ENCODE measurements around the gene LIN37.

LIN37 gene

DNA sequence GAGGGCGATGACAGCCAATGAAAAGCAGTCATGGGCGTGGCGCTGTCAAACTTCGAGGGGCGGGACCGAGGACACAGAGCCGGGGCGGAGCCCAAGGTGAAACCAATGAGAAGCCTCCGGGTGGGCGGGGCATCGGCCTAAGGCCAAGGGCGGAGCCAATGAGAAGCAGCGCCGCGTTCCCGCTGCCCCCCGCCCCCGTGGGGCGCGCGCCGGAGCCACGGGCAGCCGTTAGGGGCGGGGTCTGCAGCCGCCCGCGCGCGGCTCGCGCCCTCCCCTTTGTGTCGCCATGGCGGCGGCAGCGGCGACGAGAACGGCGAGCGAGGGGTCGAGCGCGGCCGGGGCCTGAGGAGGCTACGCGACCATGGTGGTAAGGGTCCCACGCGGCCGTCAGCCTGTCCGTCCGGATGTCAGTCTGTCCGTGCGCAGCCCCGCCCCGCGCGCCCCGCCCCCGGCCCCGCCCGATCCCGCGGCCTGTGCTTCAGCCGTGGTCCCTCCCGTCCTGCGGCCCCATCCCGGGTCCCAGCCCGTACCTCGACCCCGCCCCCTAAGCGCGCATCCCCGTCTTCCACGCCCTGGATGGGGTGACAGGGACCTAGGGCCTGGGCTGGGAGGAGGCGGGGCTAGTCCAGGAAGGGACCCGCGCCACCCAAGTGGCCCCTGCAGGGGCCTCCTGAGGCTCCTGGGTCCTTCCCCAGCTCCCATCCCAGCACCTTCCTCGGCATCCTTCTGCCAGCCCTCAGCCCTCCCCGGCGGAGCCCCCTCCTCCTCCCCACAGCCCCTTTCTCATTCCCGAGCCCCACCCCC is 27.1 kb downstream of the LIN37 start, which contains the start of gene ARHGAP33:
TSS of gene ARHGAP33 (plus strand) at position 267 of the 804 bp plus-strand sequence. CDS start at position 362, 95 bp downstream.
- peak; percentile 100 for DNase-seq

DNA sequence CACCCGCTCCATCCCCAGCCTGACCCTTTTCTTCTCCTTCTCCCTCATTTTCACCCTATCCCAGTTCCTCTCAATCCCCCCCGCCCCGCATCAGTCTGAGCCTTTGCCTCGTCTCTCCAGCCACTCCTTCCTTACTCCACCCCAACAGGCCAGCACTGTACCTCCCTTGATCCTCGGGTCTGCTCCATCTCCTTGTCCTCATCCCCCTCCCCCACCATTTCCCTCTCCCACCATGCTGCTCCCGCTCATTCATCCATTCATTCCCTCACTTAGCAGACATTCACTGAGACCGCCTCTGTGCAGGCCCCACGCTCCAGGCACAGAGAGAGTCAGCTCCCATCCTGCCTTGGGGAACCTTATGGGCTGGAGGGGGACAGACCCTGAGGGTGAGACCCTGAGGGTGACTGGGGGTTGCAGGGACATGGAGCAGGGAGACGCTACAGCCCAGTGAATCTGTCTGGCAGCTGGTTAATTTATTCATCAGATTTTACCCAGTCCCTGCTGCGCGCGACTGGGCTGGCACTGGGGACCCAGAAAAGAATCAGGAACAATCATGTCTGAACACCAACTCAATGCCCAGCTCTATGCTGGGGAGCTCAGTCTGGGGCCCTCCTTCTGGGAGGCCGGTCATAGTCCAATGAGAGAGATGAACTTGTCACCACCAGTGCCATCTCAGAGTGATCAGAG is 27.9 kb downstream of the LIN37 start:
- peak; percentile 72 for DNase-seq

DNA sequence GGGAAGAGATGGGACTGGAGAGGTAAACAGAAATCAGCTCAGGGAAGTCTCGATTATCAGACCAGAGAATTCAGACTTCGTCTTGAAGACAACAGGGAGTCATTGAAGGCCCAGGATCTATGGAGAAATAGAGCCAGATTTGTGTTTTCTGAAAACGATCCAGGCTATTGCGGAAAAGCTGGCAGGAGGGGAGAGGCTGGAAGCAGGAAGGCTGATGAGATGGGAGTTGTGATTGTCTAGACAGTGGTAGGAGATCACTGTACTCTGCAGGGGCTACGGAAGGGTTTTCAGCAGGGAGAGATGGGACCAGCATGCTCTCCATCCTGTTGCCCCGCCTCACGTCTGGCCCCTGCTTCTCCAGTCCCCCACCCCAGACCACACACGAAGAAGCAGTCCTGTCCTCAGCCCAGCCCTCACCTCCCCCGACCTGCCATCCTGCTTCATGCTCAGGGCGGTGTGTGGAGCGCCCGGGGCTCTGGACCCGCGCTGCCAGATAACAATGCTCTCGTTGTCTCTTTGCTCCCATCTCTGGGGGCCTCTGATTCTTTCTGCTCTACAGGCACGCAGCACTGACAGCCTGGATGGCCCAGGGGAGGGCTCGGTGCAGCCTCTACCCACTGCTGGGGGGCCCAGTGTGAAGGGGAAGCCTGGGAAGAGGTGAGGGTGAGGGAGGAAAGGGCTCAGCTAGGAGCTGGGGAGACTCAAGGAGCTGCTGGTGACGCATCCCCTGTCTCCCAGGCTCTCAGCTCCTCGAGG is 28.9 kb downstream of the LIN37 start:
- peak; percentile 85 for DNase-seq

DNA sequence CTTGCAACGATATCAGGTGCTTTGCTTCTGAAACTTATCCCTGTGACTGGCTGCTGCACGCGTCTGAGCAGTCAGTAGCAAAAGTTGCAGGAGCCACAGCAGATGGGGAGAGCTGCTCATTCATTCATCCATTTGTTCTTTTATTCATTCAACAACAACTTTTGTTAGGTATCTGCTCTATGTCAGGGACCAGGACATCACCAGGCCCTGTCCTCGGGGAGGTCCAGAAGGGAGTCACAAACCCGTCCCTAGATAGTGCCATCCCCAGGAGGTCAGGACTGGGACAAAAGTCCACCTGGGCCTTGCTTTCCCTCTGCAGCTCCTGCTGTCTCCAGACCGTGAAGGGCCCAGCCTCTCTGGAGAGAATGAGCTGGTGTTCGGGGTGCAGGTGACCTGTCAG is 29.6 kb downstream of the LIN37 start:
- no peak for DNase-seq

DNA sequence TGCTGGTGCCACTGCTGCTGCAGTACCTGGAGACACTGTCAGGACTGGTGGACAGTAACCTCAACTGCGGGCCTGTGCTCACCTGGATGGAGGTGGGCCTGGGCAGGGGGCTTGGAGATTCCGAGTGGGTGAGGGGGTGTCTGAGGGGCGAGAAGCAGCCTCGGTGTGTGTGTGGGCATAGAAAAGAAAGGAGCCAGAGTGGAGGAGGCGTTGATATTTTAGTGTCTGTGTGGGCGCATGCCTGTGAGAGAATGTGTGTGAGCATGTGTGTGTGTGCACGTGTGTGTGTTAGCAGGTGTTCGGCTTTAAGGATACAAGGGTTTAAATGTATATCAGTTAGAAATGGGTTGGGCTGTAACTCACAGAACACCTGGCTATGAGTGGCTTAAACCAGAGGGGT is 30.7 kb downstream of the LIN37 start:
- DNase-seq: no peak

DNA sequence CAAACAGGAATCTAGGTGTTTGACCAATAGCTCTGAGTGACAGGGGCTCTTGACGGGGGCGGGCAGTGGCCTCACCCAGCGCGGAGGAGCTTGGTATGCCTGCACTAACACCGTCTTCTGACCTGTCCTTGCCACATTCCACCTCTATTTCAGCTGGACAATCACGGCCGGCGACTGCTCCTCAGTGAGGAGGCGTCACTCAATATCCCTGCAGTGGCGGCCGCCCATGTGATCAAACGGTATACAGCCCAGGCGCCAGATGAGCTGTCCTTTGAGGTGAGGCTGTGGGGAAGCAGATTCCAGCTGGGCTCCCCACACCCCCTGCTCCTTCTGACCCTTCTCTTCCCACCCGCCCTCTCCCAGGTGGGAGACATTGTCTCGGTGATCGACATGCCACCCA is 31.7 kb downstream of the LIN37 start:
- no peak for DNase-seq

DNA sequence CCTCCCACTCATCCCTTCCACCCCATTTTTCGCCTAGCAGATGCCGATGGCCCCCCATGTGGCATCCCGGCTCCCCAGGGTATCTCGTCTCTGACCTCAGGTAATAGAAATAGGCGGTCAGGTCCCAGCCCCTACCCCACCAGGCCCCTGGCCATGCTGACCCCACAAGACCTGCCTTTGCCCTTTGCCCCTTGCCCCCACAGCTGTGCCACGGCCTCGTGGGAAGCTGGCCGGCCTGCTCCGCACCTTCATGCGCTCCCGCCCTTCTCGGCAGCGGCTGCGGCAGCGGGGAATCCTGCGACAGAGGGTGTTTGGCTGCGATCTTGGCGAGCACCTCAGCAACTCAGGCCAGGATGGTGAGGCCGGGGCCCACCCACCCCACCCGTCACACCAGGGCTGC is 32.3 kb downstream of the LIN37 start:
- no peak for DNase-seq

DNA sequence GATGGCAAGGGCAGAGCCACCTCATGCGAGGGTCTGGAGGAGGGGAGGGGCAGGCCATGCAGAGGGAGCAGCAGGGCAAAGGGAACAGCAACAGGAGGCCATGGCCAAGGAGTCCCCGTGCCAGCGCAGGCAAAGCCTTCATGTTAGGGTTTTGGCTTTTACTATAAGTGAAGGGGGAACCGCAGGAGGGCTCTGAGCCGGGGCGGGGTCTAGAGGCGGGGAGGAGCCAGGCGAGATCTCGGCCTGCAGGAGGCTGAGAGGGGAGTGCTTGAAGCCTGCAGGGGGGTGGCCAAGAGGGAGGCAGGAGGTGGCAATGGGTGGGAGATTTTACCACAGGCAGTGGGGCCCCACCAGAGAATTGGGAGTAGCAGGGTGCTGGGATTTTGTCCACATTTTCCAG is 33.3 kb downstream of the LIN37 start:
- DNase-seq: no peak

DNA sequence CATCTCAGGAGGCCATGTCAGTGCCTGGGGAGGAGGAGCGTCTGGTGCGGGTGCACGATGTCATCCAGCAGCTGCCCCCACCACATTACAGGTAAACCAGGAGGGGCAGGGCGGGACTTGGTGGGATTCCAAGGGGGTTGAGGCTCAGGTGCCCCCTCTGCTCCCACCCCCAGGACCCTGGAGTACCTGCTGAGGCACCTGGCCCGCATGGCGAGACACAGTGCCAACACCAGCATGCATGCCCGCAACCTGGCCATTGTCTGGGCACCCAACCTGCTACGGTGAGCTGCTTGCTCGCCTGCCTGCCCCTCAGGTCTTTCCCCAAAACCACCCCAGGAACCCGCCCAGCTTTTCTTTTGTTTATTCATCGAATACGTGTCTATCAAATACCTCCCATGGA is 34.2 kb downstream of the LIN37 start:
- no peak for DNase-seq

DNA sequence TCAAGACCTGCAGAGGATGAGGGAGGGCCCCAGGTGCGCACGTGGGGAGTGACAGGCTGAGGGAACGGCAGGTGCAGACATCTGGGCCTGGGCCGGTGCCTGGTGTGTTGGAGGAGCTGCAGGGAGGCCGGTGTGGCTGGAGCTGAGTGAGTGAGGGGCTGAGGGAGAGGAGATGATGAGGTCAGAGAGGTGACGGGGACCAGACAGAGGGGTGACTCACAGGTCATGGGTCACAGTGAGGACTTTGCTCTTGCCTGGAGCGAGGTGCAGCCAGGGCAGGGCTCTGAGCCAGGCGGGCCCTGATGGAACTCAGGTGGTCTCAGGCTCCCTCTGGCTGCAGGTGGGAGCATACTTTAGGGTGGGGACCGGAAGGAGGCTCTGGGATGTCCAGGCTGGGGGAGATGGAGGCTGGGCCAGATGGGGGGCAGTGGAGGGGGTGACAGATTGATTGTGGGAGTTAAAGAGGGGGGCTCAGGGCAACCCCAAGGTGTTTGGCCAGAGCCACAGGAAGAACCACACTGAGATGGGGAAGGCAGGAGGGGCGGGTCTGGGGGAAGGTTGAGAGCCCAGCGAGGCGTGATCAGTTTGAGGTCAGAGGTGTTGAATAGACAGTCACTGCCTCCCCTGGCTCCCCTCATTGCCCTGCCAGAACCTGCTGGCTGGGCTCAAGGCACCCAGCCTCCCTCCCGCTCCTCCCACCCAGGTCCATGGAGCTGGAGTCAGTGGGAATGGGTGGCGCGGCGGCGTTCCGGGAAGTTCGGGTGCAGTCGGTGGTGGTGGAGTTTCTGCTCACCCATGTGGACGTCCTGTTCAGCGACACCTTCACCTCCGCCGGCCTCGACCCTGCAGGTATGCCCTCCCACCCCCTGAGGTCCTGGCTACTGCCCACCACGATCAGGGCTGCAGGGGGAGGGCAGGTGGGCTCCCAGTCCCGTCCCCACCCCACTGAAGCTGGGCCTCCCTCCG is 35.4 kb downstream of the LIN37 start:
- DNase-seq: no peak

DNA sequence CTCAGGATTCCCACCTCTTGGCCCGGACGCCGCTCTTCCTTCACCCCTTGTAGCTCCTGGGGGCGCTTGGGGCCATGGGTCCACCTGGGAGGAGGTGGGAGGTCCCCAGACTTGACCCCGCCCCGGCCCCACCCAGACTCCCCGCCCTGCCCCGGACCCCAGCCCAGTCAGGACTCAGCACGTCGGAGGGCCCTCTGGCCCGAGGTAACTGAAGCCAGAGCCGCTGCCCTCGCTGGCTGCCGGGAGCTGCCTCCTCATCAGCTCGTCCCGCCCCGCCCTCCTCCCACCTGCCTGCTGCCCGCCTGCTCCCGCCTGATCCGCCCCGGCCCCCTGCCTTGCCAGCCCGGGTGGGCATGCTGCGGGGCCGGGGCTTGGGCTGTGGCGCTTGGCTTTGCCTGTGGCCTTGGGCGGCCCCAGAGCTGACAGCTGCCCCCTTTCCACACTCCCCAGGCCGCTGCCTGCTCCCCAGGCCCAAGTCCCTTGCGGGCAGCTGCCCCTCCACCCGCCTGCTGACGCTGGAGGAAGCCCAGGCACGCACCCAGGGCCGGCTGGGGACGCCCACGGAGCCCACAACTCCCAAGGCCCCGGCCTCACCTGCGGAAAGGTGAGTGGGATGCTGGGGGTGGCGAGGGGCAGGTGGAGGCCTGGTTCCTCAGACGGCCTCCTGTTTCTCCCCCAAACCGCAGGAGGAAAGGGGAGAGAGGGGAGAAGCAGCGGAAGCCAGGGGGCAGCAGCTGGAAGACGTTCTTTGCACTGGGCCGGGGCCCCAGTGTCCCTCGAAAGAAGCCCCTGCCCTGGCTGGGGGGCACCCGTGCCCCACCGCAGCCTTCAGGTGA is 36.3 kb downstream of the LIN37 start:
- DNase-seq: no peak

DNA sequence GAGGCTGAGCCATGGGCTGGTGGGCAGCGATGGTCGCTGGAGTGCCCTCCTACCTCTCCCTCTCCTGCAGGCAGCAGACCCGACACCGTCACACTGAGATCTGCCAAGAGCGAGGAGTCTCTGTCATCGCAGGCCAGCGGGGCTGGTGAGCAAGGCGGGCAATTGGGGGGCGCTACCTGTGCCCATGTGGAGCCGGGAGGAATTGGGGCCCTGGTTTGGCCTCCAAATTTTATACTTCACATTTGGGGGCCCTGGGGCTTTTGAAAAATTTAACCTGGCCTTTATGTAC is 36.9 kb downstream of the LIN37 start:
- DNase-seq: no peak

DNA sequence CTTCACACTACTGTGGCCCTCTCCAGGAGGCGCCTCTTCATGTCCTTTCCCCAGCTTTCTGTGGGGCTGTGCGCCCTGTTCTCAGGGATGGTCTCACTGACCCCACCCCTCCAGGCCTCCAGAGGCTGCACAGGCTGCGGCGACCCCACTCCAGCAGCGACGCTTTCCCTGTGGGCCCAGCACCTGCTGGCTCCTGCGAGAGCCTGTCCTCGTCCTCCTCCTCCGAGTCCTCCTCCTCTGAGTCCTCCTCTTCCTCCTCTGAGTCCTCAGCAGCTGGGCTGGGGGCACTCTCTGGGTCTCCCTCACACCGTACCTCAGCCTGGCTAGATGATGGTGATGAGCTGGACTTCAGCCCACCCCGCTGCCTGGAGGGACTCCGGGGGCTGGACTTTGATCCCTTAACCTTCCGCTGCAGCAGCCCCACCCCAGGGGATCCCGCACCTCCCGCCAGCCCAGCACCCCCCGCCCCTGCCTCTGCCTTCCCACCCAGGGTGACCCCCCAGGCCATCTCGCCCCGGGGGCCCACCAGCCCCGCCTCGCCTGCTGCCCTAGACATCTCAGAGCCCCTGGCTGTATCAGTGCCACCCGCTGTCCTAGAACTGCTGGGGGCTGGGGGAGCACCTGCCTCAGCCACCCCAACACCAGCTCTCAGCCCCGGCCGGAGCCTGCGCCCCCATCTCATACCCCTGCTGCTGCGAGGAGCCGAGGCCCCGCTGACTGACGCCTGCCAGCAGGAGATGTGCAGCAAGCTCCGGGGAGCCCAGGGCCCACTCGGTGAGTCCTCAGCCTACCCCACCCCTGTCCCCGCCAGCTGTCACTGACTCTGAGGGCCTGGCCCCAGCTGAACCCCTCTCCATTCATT is 38.2 kb downstream of the LIN37 start:
- no peak for DNase-seq

DNA sequence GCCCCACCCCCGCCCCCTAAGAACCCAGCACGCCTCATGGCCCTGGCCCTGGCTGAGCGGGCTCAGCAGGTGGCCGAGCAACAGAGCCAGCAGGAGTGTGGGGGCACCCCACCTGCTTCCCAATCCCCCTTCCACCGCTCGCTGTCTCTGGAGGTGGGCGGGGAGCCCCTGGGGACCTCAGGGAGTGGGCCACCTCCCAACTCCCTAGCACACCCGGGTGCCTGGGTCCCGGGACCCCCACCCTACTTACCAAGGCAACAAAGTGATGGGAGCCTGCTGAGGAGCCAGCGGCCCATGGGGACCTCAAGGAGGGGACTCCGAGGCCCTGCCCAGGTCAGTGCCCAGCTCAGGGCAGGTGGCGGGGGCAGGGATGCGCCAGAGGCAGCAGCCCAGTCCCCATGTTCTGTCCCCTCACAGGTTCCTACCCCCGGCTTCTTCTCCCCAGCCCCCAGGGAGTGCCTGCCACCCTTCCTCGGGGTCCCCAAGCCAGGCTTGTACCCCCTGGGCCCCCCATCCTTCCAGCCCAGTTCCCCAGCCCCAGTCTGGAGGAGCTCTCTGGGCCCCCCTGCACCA is 38.9 kb downstream of the LIN37 start:
- no peak for DNase-seq

DNA sequence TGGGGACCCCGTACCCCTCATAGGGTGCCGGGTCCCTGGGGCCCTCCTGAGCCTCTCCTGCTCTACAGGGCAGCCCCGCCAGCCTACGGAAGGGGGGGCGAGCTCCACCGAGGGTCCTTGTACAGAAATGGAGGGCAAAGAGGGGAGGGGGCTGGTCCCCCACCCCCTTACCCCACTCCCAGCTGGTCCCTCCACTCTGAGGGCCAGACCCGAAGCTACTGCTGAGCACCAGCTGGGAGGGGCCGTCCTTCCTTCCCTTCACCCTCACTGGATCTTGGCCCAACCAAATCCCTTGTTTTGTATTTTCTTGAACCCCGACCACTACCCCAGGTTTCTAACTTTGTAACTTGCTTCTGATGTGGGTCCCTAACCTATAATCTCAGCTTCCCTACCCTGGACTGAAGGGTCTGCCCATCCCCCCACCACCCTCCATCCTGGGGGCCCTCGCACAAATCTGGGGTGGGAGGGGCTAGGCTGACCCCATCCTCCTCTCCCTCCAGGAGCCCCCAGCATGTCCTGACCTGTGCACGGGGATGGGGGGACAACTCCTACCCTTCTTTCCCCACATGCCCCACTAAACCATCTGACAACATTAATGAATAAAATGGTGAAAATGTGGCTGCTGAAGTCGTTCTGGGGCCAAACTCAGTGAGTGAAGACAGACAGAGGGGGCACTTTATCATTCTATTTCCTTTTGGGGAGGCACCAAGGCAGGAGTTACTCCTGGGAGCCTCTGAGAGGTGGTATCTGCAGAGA is 40.0 kb downstream of the LIN37 start:
- no peak for DNase-seq

DNA sequence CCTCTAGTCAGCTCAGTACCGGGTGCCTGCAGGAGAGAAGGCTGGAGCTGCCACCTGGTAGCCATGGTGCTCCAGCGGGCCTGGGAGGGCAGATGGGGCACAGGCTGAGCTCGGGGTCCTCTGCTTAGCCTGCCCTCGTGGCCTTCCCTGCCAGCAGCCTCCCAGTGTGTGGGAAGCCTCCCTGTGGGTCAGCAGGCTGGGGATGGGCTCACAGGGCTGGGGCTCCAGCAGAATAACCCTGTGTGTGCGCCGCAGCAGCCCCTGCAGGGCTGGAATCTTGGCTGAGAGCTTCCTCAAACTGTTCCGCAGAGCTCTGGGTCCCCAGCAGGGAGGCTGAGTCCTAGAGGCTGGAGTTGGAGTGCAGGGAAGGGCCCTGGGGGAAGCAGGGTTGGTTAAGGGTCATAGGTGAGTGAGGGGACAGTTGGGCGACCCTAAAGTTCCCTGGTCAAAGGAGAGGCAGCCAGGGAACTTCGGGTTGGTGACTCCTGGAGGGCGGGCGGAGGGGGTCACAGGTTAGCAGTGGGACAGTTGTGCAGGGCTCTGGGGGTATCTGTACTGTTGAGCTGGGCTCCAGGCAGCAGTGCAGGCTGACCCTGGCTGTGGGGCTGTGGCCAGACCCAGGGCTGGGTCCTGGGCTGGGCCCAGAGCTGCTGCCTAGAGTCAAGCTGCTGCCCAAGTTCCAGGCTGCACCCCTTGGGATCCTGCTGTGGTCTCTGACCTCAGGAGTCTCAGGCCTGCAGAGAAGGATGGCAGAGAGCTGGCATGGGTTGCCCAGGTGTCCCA is 41.0 kb downstream of the LIN37 start:
- no peak for DNase-seq

DNA sequence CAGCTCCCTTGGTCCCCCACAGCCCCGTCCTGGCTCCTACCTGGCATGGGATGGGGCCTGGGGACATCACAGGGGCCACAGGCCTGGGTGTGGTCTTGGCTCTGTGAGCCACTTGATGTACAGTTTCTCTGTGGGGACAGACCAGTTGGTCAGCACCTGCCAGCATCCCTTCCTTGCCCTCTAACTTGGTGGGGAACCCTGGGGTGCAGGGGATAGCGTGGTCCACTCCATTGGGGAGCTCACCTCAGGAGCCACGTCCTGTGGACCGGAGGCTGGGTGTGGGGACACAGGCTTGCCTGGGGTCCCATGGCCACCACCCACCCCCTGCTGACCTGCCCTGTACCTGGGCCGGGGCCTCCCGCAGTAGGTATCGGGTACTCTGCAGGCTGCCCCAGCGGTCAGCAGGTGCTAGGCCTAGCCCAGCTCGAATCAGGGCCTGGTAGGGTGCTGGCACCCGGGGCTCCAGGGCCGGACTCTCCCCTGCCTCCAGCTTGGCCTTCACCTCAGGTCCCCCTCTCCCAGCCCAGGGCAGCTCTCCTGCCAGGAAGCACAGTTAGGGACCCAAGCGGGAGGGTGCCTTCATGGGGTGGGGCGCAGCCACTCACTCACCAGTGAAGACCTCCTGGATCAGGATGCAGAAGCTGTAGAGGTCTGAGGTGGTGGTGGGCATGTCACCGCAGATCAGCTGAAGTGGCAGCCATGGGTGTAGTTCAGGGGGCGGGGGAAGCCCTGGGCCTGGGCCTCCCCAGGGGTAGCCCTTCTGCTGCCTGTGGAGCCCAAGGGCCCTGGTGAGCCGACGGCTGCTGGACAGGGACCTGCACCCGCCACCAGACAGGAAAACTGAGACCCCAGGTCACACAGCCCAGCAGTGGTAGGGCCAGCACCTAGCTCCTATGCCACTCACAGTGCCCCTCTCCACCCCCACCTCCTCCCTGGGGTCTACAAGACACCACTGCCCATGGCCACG is 41.9 kb downstream of the LIN37 start:
- no peak for DNase-seq
